ENCODE data around the gene NOP16.
A peak's percentile ranks its signal among the peaks of the same experiment; 100 is the strongest.

NOP16 gene

GRCh38 chr5:176368726-176369125 lies 19.7 kb downstream of the NOP16 start:
- TF ChIP-seq, protein P1, sequence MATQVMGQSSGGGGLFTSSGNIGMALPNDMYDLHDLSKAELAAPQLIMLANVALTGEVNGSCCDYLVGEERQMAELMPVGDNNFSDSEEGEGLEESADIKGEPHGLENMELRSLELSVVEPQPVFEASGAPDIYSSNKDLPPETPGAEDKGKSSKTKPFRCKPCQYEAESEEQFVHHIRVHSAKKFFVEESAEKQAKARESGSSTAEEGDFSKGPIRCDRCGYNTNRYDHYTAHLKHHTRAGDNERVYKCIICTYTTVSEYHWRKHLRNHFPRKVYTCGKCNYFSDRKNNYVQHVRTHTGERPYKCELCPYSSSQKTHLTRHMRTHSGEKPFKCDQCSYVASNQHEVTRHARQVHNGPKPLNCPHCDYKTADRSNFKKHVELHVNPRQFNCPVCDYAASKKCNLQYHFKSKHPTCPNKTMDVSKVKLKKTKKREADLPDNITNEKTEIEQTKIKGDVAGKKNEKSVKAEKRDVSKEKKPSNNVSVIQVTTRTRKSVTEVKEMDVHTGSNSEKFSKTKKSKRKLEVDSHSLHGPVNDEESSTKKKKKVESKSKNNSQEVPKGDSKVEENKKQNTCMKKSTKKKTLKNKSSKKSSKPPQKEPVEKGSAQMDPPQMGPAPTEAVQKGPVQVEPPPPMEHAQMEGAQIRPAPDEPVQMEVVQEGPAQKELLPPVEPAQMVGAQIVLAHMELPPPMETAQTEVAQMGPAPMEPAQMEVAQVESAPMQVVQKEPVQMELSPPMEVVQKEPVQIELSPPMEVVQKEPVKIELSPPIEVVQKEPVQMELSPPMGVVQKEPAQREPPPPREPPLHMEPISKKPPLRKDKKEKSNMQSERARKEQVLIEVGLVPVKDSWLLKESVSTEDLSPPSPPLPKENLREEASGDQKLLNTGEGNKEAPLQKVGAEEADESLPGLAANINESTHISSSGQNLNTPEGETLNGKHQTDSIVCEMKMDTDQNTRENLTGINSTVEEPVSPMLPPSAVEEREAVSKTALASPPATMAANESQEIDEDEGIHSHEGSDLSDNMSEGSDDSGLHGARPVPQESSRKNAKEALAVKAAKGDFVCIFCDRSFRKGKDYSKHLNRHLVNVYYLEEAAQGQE (IDR thresholded peaks at IDR 0.05; ENCODE audit: low read depth) = no peak
- TF ChIP-seq YY1 (IDR thresholded peaks at IDR 0.05; ENCODE audit: low read depth) (no peak), CREB1 (IDR thresholded peaks at IDR 0.05; ENCODE audit: low read depth) (no peak), TAF1 (IDR thresholded peaks at IDR 0.05; ENCODE audit: low read depth) (no peak), ZBTB7A (IDR thresholded peaks at IDR 0.05; ENCODE audit: low read depth) (no peak), EGR1 (IDR thresholded peaks at IDR 0.05) (no peak), CEBPB (IDR thresholded peaks at IDR 0.05) (no peak), RAD21 (IDR thresholded peaks at IDR 0.05; ENCODE audit: low read depth) (no peak), EP300 (IDR thresholded peaks at IDR 0.05; ENCODE audit: borderline replicate concordance) (no peak)
- TF ChIP-seq, protein P2, sequence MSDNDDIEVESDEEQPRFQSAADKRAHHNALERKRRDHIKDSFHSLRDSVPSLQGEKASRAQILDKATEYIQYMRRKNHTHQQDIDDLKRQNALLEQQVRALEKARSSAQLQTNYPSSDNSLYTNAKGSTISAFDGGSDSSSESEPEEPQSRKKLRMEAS (IDR thresholded peaks at IDR 0.05) = no peak

- TF ChIP-seq YY1 (IDR thresholded peaks at IDR 0.05; ENCODE audit: low read depth) (no peak), EGR1 (IDR thresholded peaks at IDR 0.05) (no peak), TEAD4 (IDR thresholded peaks at IDR 0.05) (no peak), EP300 (IDR thresholded peaks at IDR 0.05; ENCODE audit: borderline replicate concordance) (no peak), RAD21 (IDR thresholded peaks at IDR 0.05; ENCODE audit: low read depth) (no peak), ZBTB7A (IDR thresholded peaks at IDR 0.05; ENCODE audit: low read depth) (no peak), NFIC (IDR thresholded peaks at IDR 0.05) (no peak), TAF1 (IDR thresholded peaks at IDR 0.05; ENCODE audit: low read depth) (no peak), CREB1 (IDR thresholded peaks at IDR 0.05; ENCODE audit: low read depth) (no peak), TCF12 (IDR thresholded peaks at IDR 0.05; ENCODE audit: low read depth) (no peak), CEBPB (IDR thresholded peaks at IDR 0.05) (no peak), FOXM1 (IDR thresholded peaks at IDR 0.05; ENCODE audit: borderline replicate concordance, low read depth) (no peak)
- TF ChIP-seq, protein P3, sequence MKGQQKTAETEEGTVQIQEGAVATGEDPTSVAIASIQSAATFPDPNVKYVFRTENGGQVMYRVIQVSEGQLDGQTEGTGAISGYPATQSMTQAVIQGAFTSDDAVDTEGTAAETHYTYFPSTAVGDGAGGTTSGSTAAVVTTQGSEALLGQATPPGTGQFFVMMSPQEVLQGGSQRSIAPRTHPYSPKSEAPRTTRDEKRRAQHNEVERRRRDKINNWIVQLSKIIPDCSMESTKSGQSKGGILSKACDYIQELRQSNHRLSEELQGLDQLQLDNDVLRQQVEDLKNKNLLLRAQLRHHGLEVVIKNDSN (IDR thresholded peaks at IDR 0.05) = no peak
- TF ChIP-seq, protein P1 (IDR thresholded peaks at IDR 0.05; ENCODE audit: low read depth) = no peak
- TF ChIP-seq, protein P2 (IDR thresholded peaks at IDR 0.05) = no peak
These were observed 22.0 kb downstream of the NOP16 start for GRCh38 chr5:176366232-176366894.

DNA sequence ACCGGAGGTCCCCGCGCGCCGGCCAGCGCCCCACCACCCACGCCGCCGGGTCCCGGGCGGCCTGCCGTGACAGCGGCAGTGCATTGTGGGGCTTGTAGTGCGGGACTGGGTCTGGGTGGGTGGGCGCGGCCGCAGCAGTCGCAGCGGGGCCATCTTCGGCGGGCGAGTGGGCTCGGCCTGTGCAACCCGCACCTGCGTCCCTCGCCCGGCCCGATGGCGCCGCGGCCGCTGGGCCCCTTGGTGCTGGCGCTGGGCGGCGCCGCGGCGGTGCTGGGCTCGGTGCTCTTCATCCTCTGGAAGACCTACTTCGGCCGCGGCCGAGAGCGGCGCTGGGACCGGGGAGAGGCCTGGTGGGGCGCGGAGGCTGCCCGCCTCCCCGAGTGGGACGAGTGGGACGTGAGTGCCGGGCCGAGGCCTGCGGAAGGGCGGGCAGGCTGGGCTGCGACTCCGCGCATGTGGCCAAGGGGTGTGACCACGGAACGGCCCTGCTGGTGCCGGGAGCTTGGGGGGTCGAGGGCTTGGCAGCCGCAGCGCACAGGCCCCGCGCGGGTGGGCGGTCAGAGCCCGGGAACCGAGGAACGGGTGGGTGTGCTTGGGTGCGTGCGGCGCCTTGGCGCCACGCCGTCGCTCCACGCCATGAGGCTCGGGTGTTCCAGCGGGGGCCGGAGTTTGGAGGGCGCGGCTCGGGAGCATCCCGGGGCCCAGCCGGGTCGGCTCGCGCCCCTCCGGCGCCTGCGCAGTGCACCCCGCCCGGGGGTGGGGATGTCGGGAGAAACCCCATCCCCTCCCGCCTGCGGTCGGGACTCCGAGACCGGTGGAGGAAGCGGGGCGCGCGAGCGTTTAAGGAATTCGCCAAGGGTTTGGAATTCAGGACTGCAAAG lies 22.8 kb downstream of the NOP16 start, which contains the start of gene ARL10:
Gene ARL10, plus strand, starts transcription at position 137 of the 881 bp plus-strand sequence. Its CDS starts 77 bp downstream, at position 214.
- TF ChIP-seq TEAD4 (IDR thresholded peaks at IDR 0.05) (no peak), ZBTB7A (IDR thresholded peaks at IDR 0.05; ENCODE audit: low read depth) (peak; percentile 67), NFIC (IDR thresholded peaks at IDR 0.05) (no peak), FOXM1 (IDR thresholded peaks at IDR 0.05; ENCODE audit: borderline replicate concordance, low read depth) (no peak), CREB1 (IDR thresholded peaks at IDR 0.05; ENCODE audit: low read depth) (no peak), EGR1 (IDR thresholded peaks at IDR 0.05) (peak; percentile 63), CEBPB (IDR thresholded peaks at IDR 0.05) (no peak), RAD21 (IDR thresholded peaks at IDR 0.05; ENCODE audit: low read depth) (no peak), YY1 (IDR thresholded peaks at IDR 0.05; ENCODE audit: low read depth) (no peak)
- TF ChIP-seq, protein P2 (IDR thresholded peaks at IDR 0.05) = peak; percentile 93
- TF ChIP-seq, protein P3 (IDR thresholded peaks at IDR 0.05) = no peak

- TF ChIP-seq, protein P2 (IDR thresholded peaks at IDR 0.05) = no peak
- TF ChIP-seq TEAD4 (IDR thresholded peaks at IDR 0.05) (no peak), ZBTB7A (IDR thresholded peaks at IDR 0.05; ENCODE audit: low read depth) (no peak)
These were observed 23.5 kb downstream of the NOP16 start for GRCh38 chr5:176364765-176365350.

- TF ChIP-seq EP300 (IDR thresholded peaks at IDR 0.05; ENCODE audit: borderline replicate concordance) = no peak
- no peak for TF ChIP-seq EGR1 (IDR thresholded peaks at IDR 0.05)
These were observed 26.2 kb downstream of the NOP16 start for GRCh38 chr5:176362233-176362490.
